Measurements from ENCODE around the gene UXT. TPM values are rescaled to one million over a fixed set of nuclear protein-coding genes. Genes with fewer than 3 reads are reported as not detected.

Gene UXT
- total RNA-seq, 5 donors from 2014 or later (not counting 1 experiment from before 2014, with no cell fraction given): 155 to 186 (median 178) TPM

DNA sequence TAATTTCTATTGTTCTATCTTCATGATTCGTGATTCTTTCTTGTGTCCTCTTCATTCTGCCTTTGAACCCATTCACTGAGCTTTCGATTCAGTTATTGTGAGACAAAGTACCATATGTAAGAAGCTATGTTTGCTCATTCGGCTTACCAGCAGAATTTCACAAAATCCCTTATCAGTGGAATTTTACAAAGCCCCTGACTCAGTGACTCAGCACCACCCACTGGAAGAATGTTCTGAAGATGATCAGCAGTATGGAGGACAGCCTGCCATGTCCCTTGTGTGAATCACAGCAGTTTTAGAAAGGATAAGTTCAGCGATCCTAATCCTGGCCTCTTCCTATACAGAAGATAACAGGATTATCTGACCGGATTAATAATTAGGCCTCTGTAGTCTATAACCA lies 5.8 kb upstream of the UXT start:
- Histone ChIP-seq H3K4me1 (ENCODE audit: control insufficient read depth in 1 of 2, extremely low read depth in 1 of 2, insufficient read depth in 2 of 2, low read length in 2 of 2) (no peaks in the 10 kb centered on the region), H3K27me3 (replicated peaks in 1 of 2; ENCODE audit: control insufficient read depth in 2 of 2, extremely low read depth in 1 of 2, insufficient read depth in 2 of 2, low read length in 1 of 2) (no peaks in the 10 kb centered on the region), H3K27ac (ENCODE audit: low read length) (no peak overlapping the region), H3K4me3 (ENCODE audit: control insufficient read depth in 1 of 2, extremely low read depth in 1 of 2, low read length in 1 of 2) (no peak overlapping the region), H3K9me3 (no peaks in the 10 kb centered on the region), H3K36me3 (ENCODE audit: control insufficient read depth in 2 of 2, extremely low read depth in 1 of 2, insufficient read depth in 1 of 2, low read length in 1 of 2) (no peaks in the 10 kb centered on the region)
- ATAC-seq (replicated peaks in 1 of 4) (no peak), DNase-seq (no peak)
- no peak overlapping the region for H3K4me3 Mint-ChIP-seq
- peaks cover 0 to 3% (median 2%) of the 10 kb centered on the region in 3 donors for H3K4me1 Mint-ChIP-seq
- WGBS (ENCODE audit: insufficient coverage): no CpG with 5 or more reads among the region's 5 CpGs
- H3K27me3 Mint-ChIP-seq: peaks cover 0 to 7% of the 10 kb centered on the region in 2 donors
- no peaks in the 10 kb centered on the region for H3K9me3 Mint-ChIP-seq
- ChIA-PET POLR2A (no interaction called here), CTCF (no interaction called here)
- H3K27ac Mint-ChIP-seq: no peak overlapping the region
- no peaks in the 10 kb centered on the region for H3K36me3 Mint-ChIP-seq

DNA sequence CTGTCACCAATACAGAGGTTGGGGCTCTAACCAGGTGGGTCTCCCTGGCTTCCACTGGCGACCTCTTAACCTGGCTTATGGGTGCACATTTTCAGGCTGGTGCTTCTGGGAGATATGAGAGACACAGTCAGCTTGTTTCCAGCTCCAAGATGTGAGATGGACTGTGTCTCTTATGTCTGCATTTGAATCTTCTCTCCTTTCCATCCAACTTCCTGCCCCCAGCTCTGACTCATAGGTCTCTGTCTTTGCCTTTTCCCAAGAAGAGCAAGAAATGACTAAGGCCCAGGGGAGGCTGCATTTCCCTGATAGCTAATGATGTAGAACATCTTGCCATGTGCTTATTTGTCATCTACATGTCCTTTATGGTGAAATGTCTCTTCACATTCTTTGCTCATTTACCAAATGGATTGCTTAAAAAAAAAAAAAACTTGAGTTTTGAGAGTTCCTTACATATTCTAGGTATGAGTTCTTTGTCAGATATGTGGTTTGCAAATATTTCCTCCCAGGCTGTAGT lies 3.2 kb upstream of the UXT start:
- Mint-ChIP-seq H3K27me3 (peaks cover 0 to 5% of the 10 kb centered on the region in 2 donors), H3K9me3 (no peaks in the 10 kb centered on the region), H3K4me1 (peaks cover 9 to 15% (median 14%) of the 10 kb centered on the region in 3 donors), H3K4me3 (no peak overlapping the region), H3K27ac (no peak overlapping the region), H3K36me3 (no peaks in the 10 kb centered on the region)
- no peak overlapping the region for H3K4me3 ChIP-seq (ENCODE audit: control insufficient read depth in 1 of 2, extremely low read depth in 1 of 2, low read length in 1 of 2)
- peaks cover 2 to 11% of the 10 kb centered on the region in 2 experiments for H3K4me1 ChIP-seq (ENCODE audit: control insufficient read depth in 1 of 2, extremely low read depth in 1 of 2, insufficient read depth in 2 of 2, low read length in 2 of 2)
- no peak for DNase-seq
- ATAC-seq (replicated peaks in 1 of 4): no peak
- no peak overlapping the region for H3K27ac ChIP-seq (ENCODE audit: low read length)
- ChIA-PET CTCF (interaction anchor here in 1 of 2 donors (0.7 kb wide), 1 partner anchor 79 kb away, joined by 3 read pairs; no protein-coding TSS in a partner anchor), POLR2A (interaction anchor here in 1 of 2 donors (0.7 kb wide), 1 partner anchor 158 kb away, joined by 4 read pairs; no protein-coding TSS in a partner anchor)
- H3K36me3 ChIP-seq (ENCODE audit: control insufficient read depth in 2 of 2, extremely low read depth in 1 of 2, insufficient read depth in 1 of 2, low read length in 1 of 2): peaks cover 0 to 7% of the 10 kb centered on the region in 2 donors
- H3K9me3 ChIP-seq: no peaks in the 10 kb centered on the region
- H3K27me3 ChIP-seq (replicated peaks in 1 of 2; ENCODE audit: control insufficient read depth in 2 of 2, extremely low read depth in 1 of 2, insufficient read depth in 2 of 2, low read length in 1 of 2): no peaks in the 10 kb centered on the region
- no CpG with 5 or more reads among the region's 1 CpG for WGBS (ENCODE audit: insufficient coverage)

DNA sequence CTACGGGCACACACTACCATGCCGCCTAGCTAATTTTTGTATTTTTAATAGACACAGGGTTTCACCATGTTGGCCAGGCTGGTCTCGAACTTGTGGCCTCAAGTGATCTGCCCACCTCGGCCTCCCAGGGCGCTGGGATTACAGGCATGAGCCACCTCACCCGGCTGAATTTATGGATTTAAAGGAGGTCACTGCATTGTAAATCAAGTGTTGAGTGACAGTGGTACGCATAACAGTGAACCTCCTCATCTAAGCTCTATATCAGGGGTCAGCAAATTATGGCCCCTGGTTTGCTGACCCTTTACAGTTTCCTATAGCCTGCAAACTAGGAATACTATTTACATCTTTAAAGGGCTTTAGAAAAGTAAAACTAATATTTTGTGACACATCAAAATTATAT lies 2.6 kb upstream of the UXT start:
- no peak overlapping the region for H3K4me3 ChIP-seq (ENCODE audit: control insufficient read depth in 1 of 2, extremely low read depth in 1 of 2, low read length in 1 of 2)
- POLR2A ChIA-PET: no interaction called here
- H3K27ac Mint-ChIP-seq: no peak overlapping the region
- H3K27me3 ChIP-seq (replicated peaks in 1 of 2; ENCODE audit: control insufficient read depth in 2 of 2, extremely low read depth in 1 of 2, insufficient read depth in 2 of 2, low read length in 1 of 2): no peaks in the 10 kb centered on the region
- H3K36me3 ChIP-seq (ENCODE audit: control insufficient read depth in 2 of 2, extremely low read depth in 1 of 2, insufficient read depth in 1 of 2, low read length in 1 of 2): peaks cover 0 to 12% of the 10 kb centered on the region in 2 donors
- no CpG with 5 or more reads among the region's 7 CpGs for WGBS (ENCODE audit: insufficient coverage)
- DNase-seq (no peak), ATAC-seq (replicated peaks in 1 of 4) (no peak)
- no peaks in the 10 kb centered on the region for H3K9me3 Mint-ChIP-seq
- H3K27ac ChIP-seq (ENCODE audit: low read length): no peak overlapping the region
- H3K36me3 Mint-ChIP-seq: peaks cover 6% of the 10 kb centered on the region
- peaks cover 14 to 15% (median 14%) of the 10 kb centered on the region in 3 donors for H3K4me1 Mint-ChIP-seq
- CTCF ChIA-PET: no interaction called here
- H3K4me1 ChIP-seq (ENCODE audit: control insufficient read depth in 1 of 2, extremely low read depth in 1 of 2, insufficient read depth in 2 of 2, low read length in 2 of 2): peaks cover 2 to 11% of the 10 kb centered on the region in 2 experiments
- H3K27me3 Mint-ChIP-seq: peaks cover 0 to 3% of the 10 kb centered on the region in 2 donors
- H3K4me3 Mint-ChIP-seq: no peak overlapping the region
- no peaks in the 10 kb centered on the region for H3K9me3 ChIP-seq

DNA sequence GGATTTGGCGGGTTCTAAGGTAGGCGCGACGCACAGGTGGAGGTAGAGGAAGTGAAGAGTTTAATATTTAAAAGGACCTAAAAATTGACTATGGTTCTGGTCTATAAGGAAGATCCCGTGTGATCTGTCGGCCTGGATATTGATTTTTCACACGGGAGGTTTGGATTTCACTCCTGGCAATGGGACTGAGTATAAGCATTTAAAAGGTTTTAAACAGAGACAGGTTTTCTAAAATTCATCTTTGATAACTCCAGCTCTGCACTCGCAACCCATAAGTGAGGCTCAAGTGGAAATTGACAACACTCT lies 394 bp upstream of the UXT start:
- Histone ChIP-seq H3K9me3 (no peaks in the 10 kb centered on the region), H3K27ac (ENCODE audit: low read length) (peak overlapping the region; percentile 98), H3K4me1 (ENCODE audit: control insufficient read depth in 1 of 2, extremely low read depth in 1 of 2, insufficient read depth in 2 of 2, low read length in 2 of 2) (peaks cover 2 to 11% of the 10 kb centered on the region in 2 experiments), H3K36me3 (ENCODE audit: control insufficient read depth in 2 of 2, extremely low read depth in 1 of 2, insufficient read depth in 1 of 2, low read length in 1 of 2) (peaks cover 0 to 27% of the 10 kb centered on the region in 2 donors), H3K27me3 (replicated peaks in 1 of 2; ENCODE audit: control insufficient read depth in 2 of 2, extremely low read depth in 1 of 2, insufficient read depth in 2 of 2, low read length in 1 of 2) (no peaks in the 10 kb centered on the region), H3K4me3 (ENCODE audit: control insufficient read depth in 1 of 2, extremely low read depth in 1 of 2, low read length in 1 of 2) (peak overlapping the region in 1 of 2 donors; percentile 90)
- H3K27ac Mint-ChIP-seq: peak overlapping the region; percentile 96 to 98
- no peak for DNase-seq
- ChIA-PET POLR2A (no interaction called here), CTCF (no interaction called here)
- peaks cover 14 to 23% (median 15%) of the 10 kb centered on the region in 3 donors for H3K4me1 Mint-ChIP-seq
- peaks cover 0 to 3% of the 10 kb centered on the region in 2 donors for H3K27me3 Mint-ChIP-seq
- peak overlapping the region; percentile 89 to 91 (median 90) for H3K4me3 Mint-ChIP-seq
- no peaks in the 10 kb centered on the region for H3K9me3 Mint-ChIP-seq
- ATAC-seq (replicated peaks in 1 of 4): no peak
- peaks cover 19% of the 10 kb centered on the region for H3K36me3 Mint-ChIP-seq
- no CpG with 5 or more reads among the region's 8 CpGs for WGBS (ENCODE audit: insufficient coverage)

DNA sequence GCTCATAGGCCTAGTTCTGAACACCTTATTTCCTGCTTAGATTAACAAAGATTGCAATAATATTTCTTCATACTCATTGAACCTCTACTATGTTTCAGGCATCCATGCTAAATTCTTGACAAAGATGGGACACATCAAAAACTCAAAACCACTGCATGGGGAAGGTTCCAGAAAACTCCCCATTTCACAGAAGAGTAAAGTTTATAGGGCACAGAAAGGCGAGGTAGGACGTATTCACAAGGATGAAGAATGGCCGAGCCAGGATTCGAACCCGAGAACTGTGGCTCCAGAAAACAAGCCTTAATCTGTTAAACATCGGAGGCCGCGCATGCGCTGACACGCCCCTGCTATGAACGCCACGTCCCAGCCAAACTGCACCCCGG lies 688 bp downstream of the UXT start:
- peak overlapping the region; percentile 96 to 98 for H3K27ac Mint-ChIP-seq
- H3K27me3 Mint-ChIP-seq: peaks cover 0 to 6% of the 10 kb centered on the region in 2 donors
- Histone ChIP-seq H3K27ac (ENCODE audit: low read length) (peak overlapping the region; percentile 98), H3K9me3 (no peaks in the 10 kb centered on the region), H3K4me3 (ENCODE audit: control insufficient read depth in 1 of 2, extremely low read depth in 1 of 2, low read length in 1 of 2) (peak overlapping the region; percentile 25 to 90), H3K36me3 (ENCODE audit: control insufficient read depth in 2 of 2, extremely low read depth in 1 of 2, insufficient read depth in 1 of 2, low read length in 1 of 2) (peaks cover 0 to 27% of the 10 kb centered on the region in 2 donors), H3K4me1 (ENCODE audit: control insufficient read depth in 1 of 2, extremely low read depth in 1 of 2, insufficient read depth in 2 of 2, low read length in 2 of 2) (peaks cover 2 to 11% of the 10 kb centered on the region in 2 experiments), H3K27me3 (replicated peaks in 1 of 2; ENCODE audit: control insufficient read depth in 2 of 2, extremely low read depth in 1 of 2, insufficient read depth in 2 of 2, low read length in 1 of 2) (no peaks in the 10 kb centered on the region)
- H3K4me1 Mint-ChIP-seq: peaks cover 14 to 23% (median 15%) of the 10 kb centered on the region in 3 donors
- ATAC-seq (replicated peaks in 1 of 4) (no peak), DNase-seq (no peak)
- H3K36me3 Mint-ChIP-seq: peaks cover 25% of the 10 kb centered on the region
- H3K9me3 Mint-ChIP-seq: no peaks in the 10 kb centered on the region
- peak overlapping the region; percentile 89 to 91 (median 90) for H3K4me3 Mint-ChIP-seq
- 3% methylated on average over 11 of the region's 13 CpGs for whole genome bisulfite sequencing (ENCODE audit: insufficient coverage)
- ChIA-PET POLR2A (no interaction called here), CTCF (no interaction called here)

DNA sequence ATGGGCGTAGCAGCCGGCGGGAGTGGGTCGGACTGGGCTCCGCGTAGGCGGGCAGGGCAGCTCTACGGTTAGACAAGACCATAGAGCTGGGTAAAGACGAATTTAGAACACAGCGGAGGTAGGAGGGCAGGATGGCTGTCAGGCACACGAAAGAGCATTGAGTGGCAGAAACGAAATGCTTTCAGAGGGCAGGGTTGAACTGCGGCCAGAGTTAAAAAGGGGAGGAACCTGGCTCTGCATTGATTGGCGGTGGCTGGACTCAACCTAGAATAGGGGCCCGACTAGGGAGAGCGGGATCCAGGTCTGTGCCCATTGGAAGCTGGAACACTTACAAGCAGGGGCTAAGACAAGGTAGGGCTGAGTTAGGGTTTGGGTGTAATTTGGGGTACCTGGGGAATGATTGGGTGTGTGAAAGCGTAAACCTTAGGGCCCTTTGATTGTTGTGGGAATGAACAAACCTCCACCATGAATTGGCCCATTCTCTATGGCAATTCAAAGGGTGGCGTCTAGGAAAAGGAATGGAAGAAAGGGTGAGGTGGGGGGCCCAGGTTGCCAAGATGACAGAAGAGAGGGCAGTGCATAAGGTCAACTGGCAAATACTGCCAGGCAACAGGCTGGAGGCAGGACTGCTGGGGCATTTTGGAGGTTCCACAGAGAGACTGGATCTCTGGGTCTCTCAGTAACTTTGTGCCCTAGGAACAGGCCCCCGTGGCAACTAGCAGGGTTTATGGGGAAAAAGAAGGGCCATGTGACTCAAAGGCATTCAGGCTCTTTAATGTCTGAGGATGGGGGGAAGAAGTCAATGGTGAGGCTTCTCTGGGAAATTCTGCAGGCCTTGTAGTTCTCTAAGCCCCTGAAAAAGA lies 7.7 kb downstream of the UXT start:
- H3K4me1 Mint-ChIP-seq: peaks cover 34 to 46% (median 43%) of the 10 kb centered on the region in 3 donors
- 3% methylated on average over 11 of the region's 19 CpGs for WGBS (ENCODE audit: insufficient coverage)
- H3K36me3 ChIP-seq (ENCODE audit: control insufficient read depth in 2 of 2, extremely low read depth in 1 of 2, insufficient read depth in 1 of 2, low read length in 1 of 2): peaks cover 0 to 25% of the 10 kb centered on the region in 2 donors

More for the DNA sequence above, 7.7 kb downstream of the UXT start:
- H3K9me3 Mint-ChIP-seq: no peaks in the 10 kb centered on the region
- H3K4me1 ChIP-seq (ENCODE audit: control insufficient read depth in 1 of 2, extremely low read depth in 1 of 2, insufficient read depth in 2 of 2, low read length in 2 of 2): peaks cover 4 to 26% of the 10 kb centered on the region in 2 experiments
- ATAC-seq (replicated peaks in 1 of 4) (no peak), DNase-seq (no peak)
- H3K27ac Mint-ChIP-seq: peak overlapping the region; percentile 89 to 95
- H3K27me3 ChIP-seq (replicated peaks in 1 of 2; ENCODE audit: control insufficient read depth in 2 of 2, extremely low read depth in 1 of 2, insufficient read depth in 2 of 2, low read length in 1 of 2): no peaks in the 10 kb centered on the region
- peak overlapping the region; percentile 72 for H3K27ac ChIP-seq (ENCODE audit: low read length)
- POLR2A ChIA-PET: interaction anchor here in 1 of 2 donors (0.8 kb wide), 1 partner anchor 1540 kb away, joined by 4 read pairs; no protein-coding TSS in a partner anchor
- peaks cover 38% of the 10 kb centered on the region for H3K36me3 Mint-ChIP-seq
- peaks cover 0 to 20% of the 10 kb centered on the region in 2 donors for H3K27me3 Mint-ChIP-seq
- CTCF ChIA-PET: no interaction called here
- H3K4me3 Mint-ChIP-seq: peak overlapping the region; percentile 85 to 90 (median 85)
- H3K9me3 ChIP-seq: no peaks in the 10 kb centered on the region
- H3K4me3 ChIP-seq (ENCODE audit: control insufficient read depth in 1 of 2, extremely low read depth in 1 of 2, low read length in 1 of 2): peak overlapping the region; percentile 45 to 84
